Tibial nerve (tissue), 4 donors: ENCODE measurements around the gene DNASE1L1. TPM values are rescaled to one million over a fixed set of nuclear protein-coding genes. Genes with fewer than 3 reads are reported as not detected.

Source experiments
- DNase-seq, 2 donors: peaks; one replicate each; pipeline ENCODE4 v3.0.0-alpha.2; 2019; ENCODE audit warnings: low spot score in 2 of 2
- H3K27ac ChIP-seq, 4 donors: fragments of 200-600 bp; sonication (generic) in 3 of 4; one replicate each; pipeline ENCODE4 v1.5.1; 2017 to 2019; ENCODE audit warnings: mild to moderate bottlenecking in 1 of 4
- H3K27me3 ChIP-seq, 2 donors: fragments of 200-600 bp; sonication (generic) in 1 of 2; one replicate each; pipeline versions ENCODE4 v1.5.1 to v1.6.0; 2017 to 2019
- H3K36me3 ChIP-seq, 3 donors: fragments of 200-600 bp; sonication (generic); one replicate each; pipeline ENCODE4 v1.5.1; 2018 to 2019
- H3K4me1 ChIP-seq, 4 donors: fragments of 200-600 bp; sonication (generic) in 3 of 4; one replicate each; pipeline ENCODE4 v1.5.1; 2017 to 2019
- H3K4me3 ChIP-seq, 4 donors: fragments of 200-600 bp; sonication (generic) in 3 of 4; one replicate each; pipeline ENCODE4 v1.5.1; 2017 to 2019; ENCODE audit warnings: mild to moderate bottlenecking in 1 of 4, moderate library complexity in 1 of 4
- H3K9me3 ChIP-seq, 4 donors: fragments of 200-600 bp; sonication (generic) in 3 of 4; one replicate each; pipeline ENCODE4 v1.5.1; 2017 to 2019
- EP300 ChIP-seq, 2 donors: sonication (generic); formaldehyde crosslinking; IDR thresholded peaks; one replicate each; pipeline ENCODE4 v1.6.1; 2017; ENCODE audit warnings: antibody characterized with exemption in 2 of 2, mild to moderate bottlenecking in 1 of 2
- POLR2A ChIP-seq, 2 donors: fragments of 450-650 bp; IDR thresholded peaks; one replicate each; pipeline ENCODE4 v1.6.1; 2017; ENCODE audit warnings: antibody characterized with exemption in 2 of 2, mild to moderate bottlenecking in 2 of 2, moderate library complexity in 2 of 2
- WGBS, 2 donors: methylation state at CpG; one replicate each; pipeline ENCODE4 v1.1.5; 2018; 5-methylcytosine and 5-hydroxymethylcytosine counted together
- total RNA-seq, 4 donors: library from RNA; depleted of rRNA; stranded (reverse); fragments of >200 nt; gene quantifications; one replicate each; pipeline ENCODE4 v1.1.0, GENCODE V29; 2016
- TF ChIP-seq, protein P1 (sequence below), 5 experiments: fragments of 200-600 bp in 3 of 5; fragments of 450-650 bp in 2 of 5; sonication (generic) in 3 of 5; IDR thresholded peaks; one replicate each; pipeline ENCODE4 v1.5.1; 2016 to 2019; ENCODE audit warnings: antibody characterized with exemption in 5 of 5, mild to moderate bottlenecking in 3 of 5, moderate library complexity in 2 of 5

The DNASE1L1 gene
- total RNA-seq, 4 donors from 2014 or later, result 21.4 to 36.0 (median 28.6) TPM

DNA sequence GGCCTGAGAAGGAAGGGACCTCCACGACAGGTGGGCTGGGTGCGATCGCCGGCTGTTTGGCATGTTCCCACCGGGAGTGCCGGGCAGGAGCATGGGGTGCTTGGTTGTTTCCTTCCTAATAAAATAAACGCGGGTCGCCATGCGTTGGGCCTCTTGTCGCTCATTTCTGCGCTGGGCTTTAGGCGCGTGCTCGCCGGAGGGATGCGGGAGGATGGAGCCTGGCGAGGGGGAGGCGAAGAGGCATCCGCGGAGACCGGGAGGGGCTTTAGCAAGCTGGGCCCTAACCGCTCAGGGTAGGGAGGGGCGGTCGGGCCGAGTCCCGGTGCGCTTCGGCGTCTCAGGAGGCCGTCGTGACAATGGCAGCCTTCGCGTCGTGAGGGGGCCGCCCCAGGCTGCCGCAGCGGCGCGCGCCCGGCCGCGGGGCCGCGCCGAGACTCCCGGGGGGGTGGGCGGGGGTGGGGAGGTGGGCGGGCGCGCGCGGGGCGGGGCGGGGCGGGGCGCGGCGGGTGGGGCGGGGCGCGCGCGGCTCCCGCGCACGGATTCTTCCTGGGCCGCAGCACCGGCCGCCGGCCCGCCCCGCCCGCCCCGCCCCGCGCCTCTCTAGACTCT, 27.4 kb upstream of the DNASE1L1 start:
- Histone ChIP-seq H3K27ac (peak overlapping the region; percentile 90 to 93 (median 90)), H3K9me3 (no peaks in the 10 kb centered on the region), H3K27me3 (no peaks in the 10 kb centered on the region), H3K4me3 (peak overlapping the region; percentile 11 to 87 (median 70)), H3K4me1 (peaks cover 0 to 33% (median 0%) of the 10 kb centered on the region in 4 donors), H3K36me3 (peaks cover 0 to 57% (median 0%) of the 10 kb centered on the region in 3 donors)
- no peak for TF ChIP-seq EP300 (IDR thresholded peaks at IDR 0.05)
- TF ChIP-seq, protein P1, sequence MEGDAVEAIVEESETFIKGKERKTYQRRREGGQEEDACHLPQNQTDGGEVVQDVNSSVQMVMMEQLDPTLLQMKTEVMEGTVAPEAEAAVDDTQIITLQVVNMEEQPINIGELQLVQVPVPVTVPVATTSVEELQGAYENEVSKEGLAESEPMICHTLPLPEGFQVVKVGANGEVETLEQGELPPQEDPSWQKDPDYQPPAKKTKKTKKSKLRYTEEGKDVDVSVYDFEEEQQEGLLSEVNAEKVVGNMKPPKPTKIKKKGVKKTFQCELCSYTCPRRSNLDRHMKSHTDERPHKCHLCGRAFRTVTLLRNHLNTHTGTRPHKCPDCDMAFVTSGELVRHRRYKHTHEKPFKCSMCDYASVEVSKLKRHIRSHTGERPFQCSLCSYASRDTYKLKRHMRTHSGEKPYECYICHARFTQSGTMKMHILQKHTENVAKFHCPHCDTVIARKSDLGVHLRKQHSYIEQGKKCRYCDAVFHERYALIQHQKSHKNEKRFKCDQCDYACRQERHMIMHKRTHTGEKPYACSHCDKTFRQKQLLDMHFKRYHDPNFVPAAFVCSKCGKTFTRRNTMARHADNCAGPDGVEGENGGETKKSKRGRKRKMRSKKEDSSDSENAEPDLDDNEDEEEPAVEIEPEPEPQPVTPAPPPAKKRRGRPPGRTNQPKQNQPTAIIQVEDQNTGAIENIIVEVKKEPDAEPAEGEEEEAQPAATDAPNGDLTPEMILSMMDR (IDR thresholded peaks at IDR 0.05), result no peak
- no peak for TF ChIP-seq POLR2A (IDR thresholded peaks at IDR 0.05)
- DNase-seq, result no peak
- WGBS, 2 donors, result 49 to 57% methylated on average over 5 to 17 of the region's 78 CpGs

- peaks cover 0 to 32% (median 0%) of the 10 kb centered on the region in 4 donors for H3K4me1 ChIP-seq
- TF ChIP-seq, protein P1 (IDR thresholded peaks at IDR 0.05), result no peak
- TF ChIP-seq EP300 (IDR thresholded peaks at IDR 0.05) (no peak), POLR2A (IDR thresholded peaks at IDR 0.05) (no peak)
- no peak for DNase-seq
- H3K27me3 ChIP-seq, result no peaks in the 10 kb centered on the region
- no peak overlapping the region for H3K27ac ChIP-seq
- peaks cover 0 to 45% (median 0%) of the 10 kb centered on the region in 3 donors for H3K36me3 ChIP-seq
- H3K4me3 ChIP-seq, result no peak overlapping the region
- H3K9me3 ChIP-seq, result no peaks in the 10 kb centered on the region
- WGBS, 2 donors, result 90% methylated on average over 19 of the region's 19 CpGs; no CpG with 5 or more reads in 1 of the 2 donors
Observed at GRCh38 chrX:154435171-154435733, 26.2 kb upstream of the DNASE1L1 start.

DNA sequence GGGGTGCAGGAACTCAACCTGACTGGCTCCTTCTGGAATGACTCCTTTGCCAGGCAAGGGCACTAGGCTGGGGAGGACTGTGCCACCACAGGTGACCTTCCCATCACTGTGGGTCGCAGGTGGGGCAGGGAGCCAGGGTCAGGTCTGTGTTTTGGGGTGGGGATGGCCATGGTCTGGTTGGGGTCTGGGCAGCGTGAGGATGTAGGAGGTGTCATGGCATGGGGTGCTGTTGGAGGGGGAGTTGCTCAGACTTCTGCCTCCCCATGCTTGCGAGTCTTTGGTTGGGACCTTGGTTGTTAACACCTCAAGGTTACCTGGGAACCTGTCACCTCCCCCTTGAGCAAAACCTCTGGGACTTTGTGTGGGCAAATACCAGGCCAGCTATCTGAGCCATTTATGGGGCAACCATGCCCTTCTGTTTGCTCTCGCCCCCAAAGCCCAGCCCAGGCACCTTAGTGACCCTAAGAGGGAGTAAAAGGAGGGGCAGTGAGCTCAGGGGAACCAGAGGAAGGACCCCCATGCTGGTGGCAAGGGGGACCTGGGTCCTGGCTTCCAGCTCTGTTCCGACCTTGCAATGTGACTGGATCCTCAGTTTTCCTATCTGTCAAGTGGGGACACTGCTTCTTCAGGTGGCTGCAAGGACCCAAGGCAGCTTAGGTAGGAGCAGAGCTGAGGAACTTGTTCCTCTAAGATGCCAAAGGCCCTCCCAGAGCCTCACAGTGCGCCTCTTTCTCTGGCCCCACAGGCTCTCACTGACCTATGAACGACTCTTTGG, 25.5 kb upstream of the DNASE1L1 start:
- 79 to 91% methylated on average over 4 to 7 of the region's 7 CpGs for WGBS, 2 donors

DNA sequence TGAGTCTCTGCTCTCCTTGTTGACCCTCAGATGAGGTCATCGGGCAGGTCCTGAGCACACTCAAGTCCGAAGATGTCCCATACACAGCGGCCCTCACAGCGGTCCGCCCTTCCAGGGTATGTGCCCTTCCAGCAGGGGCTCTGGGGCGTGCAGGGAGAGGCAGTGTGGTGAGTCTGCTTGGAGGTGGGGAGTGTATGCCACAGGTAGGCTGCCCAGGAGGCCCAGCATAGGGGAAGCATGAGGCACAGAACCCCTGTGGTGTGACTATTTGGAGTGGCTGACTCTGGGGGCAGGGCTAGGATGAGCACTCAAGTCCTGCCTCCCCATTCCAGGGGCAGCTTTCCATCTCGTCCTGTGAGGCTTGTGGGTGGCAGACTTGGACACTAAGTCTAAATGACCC, 24.6 kb upstream of the DNASE1L1 start:
- no peaks in the 10 kb centered on the region for H3K27me3 ChIP-seq
- H3K9me3 ChIP-seq, result no peaks in the 10 kb centered on the region
- DNase-seq, result no peak
- no peak overlapping the region for H3K27ac ChIP-seq
- peaks cover 0 to 26% (median 0%) of the 10 kb centered on the region in 4 donors for H3K4me1 ChIP-seq
- 86 to 100% methylated on average over 3 to 7 of the region's 7 CpGs for WGBS, 2 donors
- no peak overlapping the region for H3K4me3 ChIP-seq
- TF ChIP-seq, protein P1 (IDR thresholded peaks at IDR 0.05), result no peak
- TF ChIP-seq POLR2A (IDR thresholded peaks at IDR 0.05) (no peak), EP300 (IDR thresholded peaks at IDR 0.05) (no peak)
- H3K36me3 ChIP-seq, result peaks cover 0 to 40% (median 0%) of the 10 kb centered on the region in 3 donors

More for the DNA sequence above, 25.5 kb upstream of the DNASE1L1 start:
- H3K4me1 ChIP-seq, result peaks cover 0 to 31% (median 0%) of the 10 kb centered on the region in 4 donors
- H3K27me3 ChIP-seq, result no peaks in the 10 kb centered on the region
- H3K27ac ChIP-seq, result no peak overlapping the region
- H3K9me3 ChIP-seq, result no peaks in the 10 kb centered on the region
- DNase-seq, result no peak
- TF ChIP-seq POLR2A (IDR thresholded peaks at IDR 0.05) (no peak), EP300 (IDR thresholded peaks at IDR 0.05) (no peak)
- TF ChIP-seq, protein P1 (IDR thresholded peaks at IDR 0.05), result no peak
- H3K36me3 ChIP-seq, result peaks cover 0 to 40% (median 0%) of the 10 kb centered on the region in 3 donors
- H3K4me3 ChIP-seq, result no peak overlapping the region
